DND-41 (cell line): Measurements from ENCODE around the gene PTPRG.

ENCODE experiments used
- ATAC-seq: fragments of 200-7000 bp; cut with Tn5 transposase; 3 replicates; pipeline ENCODE4 v1.9.1; 2021; ENCODE audit warnings: low read depth; ENCODE audit not compliant: insufficient read depth
- DNase-seq: peaks from one replicate; pipeline ENCODE4 v3.0.0-alpha.2; 2020
- H2AFZ ChIP-seq: 2 replicates; pipeline ENCODE4 v1.6.0; 2012; ENCODE audit warnings: low read depth, low read length
- H3K27ac ChIP-seq: 2 replicates; pipeline ENCODE4 v1.5.1; 2012; ENCODE audit warnings: low read length, inconsistent platforms
- H3K27me3 ChIP-seq: fragments of 200-600 bp; sonication (generic); 2 replicates; pipeline ENCODE4 v1.6.0; 2012; ENCODE audit warnings: low read length, mild to moderate bottlenecking, inconsistent platforms; ENCODE audit not compliant: insufficient read depth, poor library complexity
- H3K36me3 ChIP-seq: 2 replicates; pipeline ENCODE4 v1.5.1; 2012; ENCODE audit warnings: low read length, inconsistent platforms; ENCODE audit not compliant: insufficient read depth
- H3K4me1 ChIP-seq: 2 replicates; pipeline ENCODE4 v1.5.1; 2012; ENCODE audit warnings: mild to moderate bottlenecking, low read length; ENCODE audit not compliant: insufficient read depth
- H3K4me2 ChIP-seq: 2 replicates; pipeline ENCODE4 v1.6.0; 2012; ENCODE audit warnings: mild to moderate bottlenecking, moderate library complexity, low read length, inconsistent platforms; ENCODE audit not compliant: insufficient read depth
- H3K4me3 ChIP-seq, 2 experiments: fragments of 200-600 bp in 1 of 2; shearing (Covaris generic) in 1 of 2; 2 replicates each; pipeline ENCODE4 v1.5.1; 2012 to 2016; ENCODE audit warnings: inconsistent platforms in 2 of 2, low read length in 2 of 2, mild to moderate bottlenecking in 2 of 2, low read depth in 1 of 2, moderate library complexity in 1 of 2
- H3K79me2 ChIP-seq: 2 replicates; pipeline ENCODE4 v1.6.0; 2012; ENCODE audit warnings: low read length, inconsistent platforms; ENCODE audit not compliant: insufficient read depth
- H3K9ac ChIP-seq: 2 replicates; pipeline ENCODE4 v1.6.0; 2012; ENCODE audit warnings: low read depth, mild to moderate bottlenecking, inconsistent platforms, low read length, moderate library complexity
- H3K9me3 ChIP-seq: 2 replicates; pipeline ENCODE4 v1.5.1; 2012; ENCODE audit warnings: low read length, moderate library complexity, mild to moderate bottlenecking, inconsistent platforms; ENCODE audit not compliant: insufficient read depth, severe bottlenecking
- H4K20me1 ChIP-seq: 2 replicates; pipeline ENCODE4 v1.6.0; 2012; ENCODE audit warnings: low read length; ENCODE audit not compliant: insufficient read depth
- CTCF ChIP-seq: IDR thresholded peaks from 2 replicates; pipeline ENCODE4 v1.5.1; 2012; ENCODE audit warnings: borderline replicate concordance, low read length, moderate library complexity, mild to moderate bottlenecking; ENCODE audit not compliant: poor library complexity, severe bottlenecking; ENCODE audit errors: extremely low read depth
- EZH2 ChIP-seq: IDR thresholded peaks from 3 replicates; pipeline ENCODE4 v1.6.1; 2012; ENCODE audit warnings: borderline replicate concordance, low read depth, mild to moderate bottlenecking, moderate library complexity, low read length, inconsistent platforms; ENCODE audit not compliant: severe bottlenecking

PTPRG gene

GRCh38 chr3:61948699-61949305, 387.4 kb downstream of the PTPRG start:
- Histone ChIP-seq H3K9me3 (no peaks in the 10 kb centered on the region), H4K20me1 (no peaks in the 10 kb centered on the region), H3K4me2 (no peak overlapping the region), H3K27ac (no peak overlapping the region), H3K4me1 (peaks cover 5% of the 10 kb centered on the region), H3K9ac (no peak overlapping the region), H3K27me3 (no peaks in the 10 kb centered on the region), H3K4me3 (no peak overlapping the region), H2AFZ (no peak overlapping the region), H3K79me2 (no peaks in the 10 kb centered on the region), H3K36me3 (no peaks in the 10 kb centered on the region)
- ATAC-seq (no peak), DNase-seq (no peak)
- TF ChIP-seq EZH2 = no peak
- TF ChIP-seq CTCF = no peak

- DNase-seq (no peak), ATAC-seq (no peak)
- Histone ChIP-seq H3K4me2 (no peak overlapping the region), H3K27ac (no peak overlapping the region), H3K9ac (no peak overlapping the region), H3K27me3 (no peaks in the 10 kb centered on the region), H3K79me2 (no peaks in the 10 kb centered on the region), H3K4me1 (no peaks in the 10 kb centered on the region), H3K4me3 (no peak overlapping the region), H2AFZ (no peak overlapping the region), H4K20me1 (no peaks in the 10 kb centered on the region), H3K9me3 (no peaks in the 10 kb centered on the region), H3K36me3 (no peaks in the 10 kb centered on the region)
- TF ChIP-seq EZH2 (no peak), CTCF (no peak)
Observed at GRCh38 chr3:61954097-61954540, 392.7 kb downstream of the PTPRG start.

GRCh38 chr3:61955483-61955882, 394.1 kb downstream of the PTPRG start:
- Histone ChIP-seq H3K36me3 (no peaks in the 10 kb centered on the region), H3K9ac (no peak overlapping the region), H3K27me3 (no peaks in the 10 kb centered on the region), H3K27ac (no peak overlapping the region), H4K20me1 (no peaks in the 10 kb centered on the region), H3K9me3 (no peaks in the 10 kb centered on the region), H3K4me1 (no peaks in the 10 kb centered on the region), H2AFZ (no peak overlapping the region), H3K4me2 (no peak overlapping the region), H3K4me3 (no peak overlapping the region), H3K79me2 (no peaks in the 10 kb centered on the region)
- DNase-seq (no peak), ATAC-seq (no peak)
- TF ChIP-seq CTCF = no peak
- TF ChIP-seq EZH2 = no peak
